H1 (cell line): ENCODE data around the gene CYP26A1. TPM values are rescaled to one million over a fixed set of nuclear protein-coding genes. Genes with fewer than 3 reads are reported as not detected.

Source experiments
- CTCF ChIA-PET: fragments of 300-600 bp; sonication (Branson Sonifier 250); formaldehyde crosslinking; loops from one replicate; lab custom pipeline; 2021; ENCODE audit not compliant: partially characterized antibody; lab: Charles Lee
- POLR2A ChIA-PET: fragments of 300-600 bp; sonication (Branson Sonifier 250); formaldehyde crosslinking; loops from one replicate; lab custom pipeline; 2021; ENCODE audit warnings: inconsistent platforms; ENCODE audit not compliant: partially characterized antibody; lab: Charles Lee
- DNase-seq, 2 experiments: peaks; one replicate each; pipeline versions ENCODE4 v3.0.0 to v3.0.0-alpha.2; 2010 to 2022; ENCODE audit warnings: low spot score in 2 of 2, low read depth in 1 of 2, mixed read lengths in 1 of 2
- FAIRE-seq: peaks from 2 replicates; lab custom pipeline; 2011; peaks lifted over from hg19 to GRCh38; lab: Jason Lieb, UNC
- H2AFZ ChIP-seq: 2 replicates; pipeline ENCODE4 v1.8.1; 2012; ENCODE audit warnings: low read length, inconsistent platforms
- H2AK5ac ChIP-seq: 2 replicates; pipeline ENCODE4 v1.6.1; 2013; ENCODE audit warnings: low read depth, low read length
- H2BK120ac ChIP-seq: replicated peaks from 2 replicates; pipeline ENCODE3; 2013; ENCODE audit warnings: low read depth, low read length, inconsistent platforms
- H2BK12ac ChIP-seq: 2 replicates; pipeline ENCODE4 v1.6.1; 2013; ENCODE audit warnings: low read depth, low read length
- H2BK15ac ChIP-seq: 2 replicates; pipeline ENCODE4 v1.6.1; 2013; ENCODE audit warnings: low read length
- H2BK20ac ChIP-seq: 2 replicates; pipeline ENCODE4 v1.6.1; 2013; ENCODE audit warnings: low read length
- H2BK5ac ChIP-seq: 2 replicates; pipeline ENCODE4 v1.6.1; 2013; ENCODE audit warnings: low read depth, low read length
- H3K14ac ChIP-seq: 2 replicates; pipeline ENCODE4 v1.6.1; 2013; ENCODE audit warnings: inconsistent platforms; ENCODE audit not compliant: insufficient read length
- H3K18ac ChIP-seq: 2 replicates; pipeline ENCODE4 v1.6.1; 2013; ENCODE audit warnings: low read length; ENCODE audit errors: extremely low read depth
- H3K23ac ChIP-seq: 2 replicates; pipeline ENCODE4 v1.6.1; 2013; ENCODE audit warnings: inconsistent platforms; ENCODE audit not compliant: insufficient read length
- H3K23me2 ChIP-seq: 2 replicates; pipeline ENCODE4 v1.6.1; 2013; ENCODE audit warnings: low read depth, low read length
- H3K27ac ChIP-seq: 2 replicates; pipeline ENCODE4 v1.6.1; 2011; ENCODE audit warnings: low read depth, low read length, inconsistent platforms
- H3K27me3 ChIP-seq, 4 experiments: replicated peaks in 1 of 4; 1 replicate in 1 of 4; 2 replicates in 3 of 4; pipeline versions ENCODE4 v1.6.1 to v1.8.1; 2011 to 2013; ENCODE audit warnings: low read length in 3 of 4, mild to moderate bottlenecking in 3 of 4, inconsistent platforms in 2 of 4, mixed read lengths in 2 of 4, moderate library complexity in 1 of 4; ENCODE audit not compliant: control insufficient read depth in 3 of 4, insufficient read depth in 3 of 4; ENCODE audit errors: extremely low read depth in 1 of 4
- H3K36me3 ChIP-seq, 4 experiments: 2 replicates each; pipeline versions ENCODE4 v1.6.1 to v1.8.1; 2011 to 2013; ENCODE audit warnings: mild to moderate bottlenecking in 4 of 4, low read length in 3 of 4, moderate library complexity in 2 of 4, control low read depth in 1 of 4, inconsistent platforms in 1 of 4; ENCODE audit not compliant: insufficient read depth in 4 of 4, control insufficient read depth in 2 of 4
- H3K4ac ChIP-seq: replicated peaks from 2 replicates; pipeline ENCODE3; 2013; ENCODE audit warnings: low read length, low read depth, mixed read lengths, inconsistent platforms; ENCODE audit not compliant: insufficient read length
- H3K4me1 ChIP-seq, 4 experiments: replicated peaks in 1 of 4; 1 replicate in 1 of 4; 2 replicates in 3 of 4; pipeline versions ENCODE4 v1.6.1 to v1.8.1; 2011 to 2013; ENCODE audit warnings: low read length in 3 of 4, inconsistent platforms in 2 of 4, mixed read lengths in 1 of 4; ENCODE audit not compliant: insufficient read depth in 4 of 4, control insufficient read depth in 3 of 4
- H3K4me2 ChIP-seq, 2 experiments: 2 replicates each; pipeline versions ENCODE4 v1.6.1 to v1.8.1; 2011 to 2013; ENCODE audit warnings: low read depth in 2 of 2, low read length in 2 of 2, control low read depth in 1 of 2, inconsistent platforms in 1 of 2, mild to moderate bottlenecking in 1 of 2; ENCODE audit not compliant: insufficient read depth in 1 of 2
- H3K4me3 ChIP-seq, 4 experiments: fragments of 200-600, 300-600 bp in 1 of 4; sonication (generic), shearing (Covaris generic), sonication (Bioruptor Twin) in 1 of 4; 2 replicates each; pipeline versions ENCODE4 v1.5.1 to v1.8.1; 2011 to 2016; ENCODE audit warnings: low read length in 4 of 4, low read depth in 3 of 4, control low read depth in 2 of 4, inconsistent platforms in 2 of 4, mild to moderate bottlenecking in 2 of 4, mixed read lengths in 1 of 4, moderate library complexity in 1 of 4; ENCODE audit not compliant: insufficient read depth in 2 of 4; ENCODE audit errors: extremely low read depth in 1 of 4
- H3K56ac ChIP-seq: replicated peaks from 2 replicates; pipeline ENCODE3; 2013; ENCODE audit warnings: low read depth, mild to moderate bottlenecking, mixed read lengths, low read length, inconsistent platforms; ENCODE audit not compliant: insufficient read length
- H3K79me1 ChIP-seq: 2 replicates; pipeline ENCODE4 v1.6.1; 2013; ENCODE audit warnings: low read depth, low read length, control low read depth
- H3K79me2 ChIP-seq, 2 experiments: 2 replicates each; pipeline versions ENCODE4 v1.6.1 to v1.8.1; 2012 to 2013; ENCODE audit warnings: low read length in 2 of 2, mild to moderate bottlenecking in 2 of 2, inconsistent platforms in 1 of 2; ENCODE audit not compliant: insufficient read depth in 2 of 2, control insufficient read depth in 1 of 2
- H3K9ac ChIP-seq, 4 experiments: replicated peaks in 1 of 4; 1 replicate in 1 of 4; 2 replicates in 3 of 4; pipeline versions ENCODE4 v1.6.1 to v1.8.1; 2011 to 2013; ENCODE audit warnings: low read depth in 3 of 4, low read length in 3 of 4, control low read depth in 2 of 4, mild to moderate bottlenecking in 2 of 4, moderate library complexity in 2 of 4, inconsistent platforms in 1 of 4; ENCODE audit errors: extremely low read depth in 1 of 4
- H3K9me3 ChIP-seq, 2 experiments: 2 replicates each; pipeline versions ENCODE4 v1.6.1 to v1.8.1; 2012 to 2013; ENCODE audit warnings: mild to moderate bottlenecking in 2 of 2, moderate library complexity in 2 of 2, control low read depth in 1 of 2, inconsistent platforms in 1 of 2, low read depth in 1 of 2, low read length in 1 of 2, mixed read lengths in 1 of 2; ENCODE audit not compliant: insufficient read depth in 2 of 2
- H4K20me1 ChIP-seq, 2 experiments: replicated peaks in 1 of 2; 2 replicates each; pipeline versions ENCODE3 to v1.8.1; 2011 to 2013; ENCODE audit warnings: inconsistent platforms in 2 of 2, low read length in 2 of 2, mild to moderate bottlenecking in 1 of 2; ENCODE audit not compliant: insufficient read depth in 2 of 2, control insufficient read depth in 1 of 2
- H4K5ac ChIP-seq: 2 replicates; pipeline ENCODE4 v1.6.1; 2013; ENCODE audit warnings: low read length, low read depth, mixed read lengths, inconsistent platforms; ENCODE audit not compliant: insufficient read length
- H4K8ac ChIP-seq: 2 replicates; pipeline ENCODE4 v1.8.0; 2013; ENCODE audit warnings: mild to moderate bottlenecking, moderate library complexity, low read length, inconsistent platforms; ENCODE audit not compliant: insufficient read depth; ENCODE audit errors: extremely low read depth
- H4K91ac ChIP-seq: replicated peaks from 2 replicates; pipeline ENCODE3; 2013; ENCODE audit warnings: low read length, mixed read lengths, inconsistent platforms; ENCODE audit not compliant: insufficient read length
- ATF2 ChIP-seq: IDR thresholded peaks from 2 replicates; pipeline ENCODE4 v1.6.1; 2012; ENCODE audit warnings: low read length, inconsistent platforms
- BCL11A ChIP-seq, 2 experiments: IDR thresholded peaks; one replicate each; pipeline ENCODE4 v1.6.1; 2011; ENCODE audit warnings: low read depth in 2 of 2, low read length in 2 of 2, mild to moderate bottlenecking in 2 of 2
- CHD2 ChIP-seq: IDR thresholded peaks from 2 replicates; pipeline ENCODE4 v1.6.1; 2012; ENCODE audit warnings: low read length, improper control_type of control experiment
- E2F6 ChIP-seq: IDR thresholded peaks from 2 replicates; pipeline ENCODE4 v1.6.1; 2012; ENCODE audit warnings: inconsistent platforms
- EP300 ChIP-seq, 2 experiments: IDR thresholded peaks; 1 replicate in 1 of 2; 2 replicates in 1 of 2; pipeline ENCODE4 v1.6.1; 2011 to 2012; ENCODE audit warnings: low read depth in 2 of 2, low read length in 2 of 2, mild to moderate bottlenecking in 2 of 2, borderline replicate concordance in 1 of 2, inconsistent platforms in 1 of 2, moderate library complexity in 1 of 2
- FOSL1 ChIP-seq: IDR thresholded peaks from 2 replicates; pipeline ENCODE4 v1.6.1; 2011; ENCODE audit warnings: mild to moderate bottlenecking, low read depth, low read length, moderate library complexity; ENCODE audit not compliant: insufficient read depth
- GABPA ChIP-seq: IDR thresholded peaks from 2 replicates; pipeline ENCODE4 v1.6.1; 2011; ENCODE audit warnings: mild to moderate bottlenecking, low read length, moderate library complexity, borderline replicate concordance; ENCODE audit not compliant: insufficient read depth
- SIN3A ChIP-seq, 2 experiments: IDR thresholded peaks in 1 of 2; conservative IDR thresholded peaks in 1 of 2; 2 replicates each; pipeline ENCODE4 v1.6.1; 2011 to 2012; ENCODE audit warnings: low read length in 2 of 2, improper control_type of control experiment in 1 of 2, low read depth in 1 of 2, mild to moderate bottlenecking in 1 of 2
- TCF12 ChIP-seq: IDR thresholded peaks from 2 replicates; pipeline ENCODE4 v1.6.1; 2011; ENCODE audit warnings: low read depth, mild to moderate bottlenecking, low read length
- YY1 ChIP-seq: IDR thresholded peaks from 2 replicates; pipeline ENCODE4 v1.6.1; 2011; ENCODE audit warnings: low read depth, mild to moderate bottlenecking, low read length
- ZNF274 ChIP-seq: IDR thresholded peaks from 2 replicates; pipeline ENCODE4 v1.7.0; 2012; ENCODE audit warnings: low read length, borderline replicate concordance; ENCODE audit errors: extremely low read depth
- WGBS, 2 experiments: shearing (Covaris generic) in 1 of 2; methylation state at CpG; one replicate each; pipeline versions ENCODE4 v1.1.6 to v1.1.7; 2013 to 2015; ENCODE audit warnings: low lambda C conversion rate in 2 of 2, mixed read lengths in 2 of 2, inconsistent platforms in 1 of 2, low coverage in 1 of 2, missing lambda C conversion rate in 1 of 2; ENCODE audit not compliant: insufficient replicate concordance in 2 of 2, insufficient coverage in 1 of 2, insufficient read length in 1 of 2; ENCODE audit errors: extremely low coverage in 1 of 2, missing lambda C conversion rate in 1 of 2; 5-methylcytosine and 5-hydroxymethylcytosine counted together
- polyA plus RNA-seq, 7 experiments: library from polyadenylated mRNA; depleted of rRNA in 3 of 7; stranded (reverse) in 5 of 7; unstranded in 2 of 7; fragments of >200 nt in 5 of 7; fragments of 200-250 nt in 2 of 7; gene quantifications; 1 replicate in 5 of 7; 2 replicates in 1 of 7; 4 replicates in 1 of 7; pipeline versions ENCODE4 v1.2.1 to v1.2.3, GENCODE V29; 2011 to 2013; ENCODE audit warnings: missing spikeins in 2 of 7, mixed read lengths in 2 of 7
- total RNA-seq: library from RNA; stranded (reverse); fragmentation: NEBNext Ultra II Directional; extraction: Animal tissue kit (Norgen Biotek cat#: 25700); gene quantifications from 2 replicates; pipeline ENCODE4 v1.2.1, GENCODE V29; 2021

CYP26A1 gene
- total and polyA plus RNA-seq, 2 of the 8 experiments (the other 6 are each of a cell fraction or from before 2014, with no cell fraction given), result 5.0 to 9.1 TPM

- ChIA-PET CTCF (interaction anchor here (0.8 to 2.3 kb wide), 8 partner anchors 16 to 261 kb away, joined by 3 to 10 read pairs (median 6); no protein-coding TSS in a partner anchor), POLR2A (no interaction called here)
- no peak for FAIRE-seq
- no peaks in the 10 kb centered on the region for H3K9me3 ChIP-seq
- no peak overlapping the region for H3K18ac ChIP-seq
- no peak overlapping the region for H2BK20ac ChIP-seq
- no peak overlapping the region for H3K4ac ChIP-seq
- no peak overlapping the region; the same call in 1 of the 2 replicates for H4K8ac ChIP-seq
- H3K4me1 ChIP-seq, result peaks cover 0 to 2% (median 0%) of the 10 kb centered on the region in 4 experiments; a peak in 1 of 7 replicates
- no peak overlapping the region for H3K27ac ChIP-seq
- WGBS, 2 experiments, result 88% methylated on average over 5 of the region's 5 CpGs; no CpG with 5 or more reads in 1 of the 2 experiments
- H3K4me3 ChIP-seq, result no peak overlapping the region
- no peaks in the 10 kb centered on the region for H3K27me3 ChIP-seq
- no peak overlapping the region for H3K9ac ChIP-seq
- H3K14ac ChIP-seq, result no peak overlapping the region
- no peak overlapping the region for H3K4me2 ChIP-seq
- H2BK5ac ChIP-seq, result no peak overlapping the region
- no peak overlapping the region for H2BK120ac ChIP-seq
- H2BK15ac ChIP-seq, result no peak overlapping the region
- no peak overlapping the region for H2AFZ ChIP-seq
- no peak overlapping the region for H3K23ac ChIP-seq
- H3K36me3 ChIP-seq, result no peaks in the 10 kb centered on the region
- H4K91ac ChIP-seq, result no peak overlapping the region
- no peak overlapping the region for H4K5ac ChIP-seq
- no peaks in the 10 kb centered on the region for H4K20me1 ChIP-seq
- H2BK12ac ChIP-seq, result no peak overlapping the region
- H3K56ac ChIP-seq, result no peak overlapping the region
- H3K79me2 ChIP-seq, result no peaks in the 10 kb centered on the region
- H3K23me2 ChIP-seq, result no peaks in the 10 kb centered on the region
- no peaks in the 10 kb centered on the region for H3K79me1 ChIP-seq
- DNase-seq, result no peak
- H2AK5ac ChIP-seq, result no peak overlapping the region
- TF ChIP-seq FOSL1 (no peak), EP300 (IDR thresholded peaks at IDR 0.05; ENCODE audit: borderline replicate concordance in 1 of 2, low read depth in 2 of 2, low read length in 2 of 2) (no peak), E2F6 (no peak), ATF2 (no peak), ZNF274 (no peak), CHD2 (no peak), SIN3A (conservative IDR thresholded peaks at IDR 0.05 in 1 of 2, IDR thresholded peaks at IDR 0.05 in 1 of 2; ENCODE audit: low read depth in 1 of 2, low read length in 2 of 2) (no peak), GABPA (no peak), BCL11A (IDR thresholded peaks at IDR 0.05; ENCODE audit: low read depth in 2 of 2, low read length in 2 of 2) (no peak), YY1 (no peak), TCF12 (no peak)
Observed at GRCh38 chr10:93096901-93097300, 23.2 kb downstream of the CYP26A1 start.
